OCI-LY3 (cell line): ENCODE results near the gene ZNF587B.
"Not testable (repeated sequence)": the region's sequence is repeated elsewhere in the genome, so short reads cannot be mapped to it uniquely, and the experiment has no call there.

Source experiments
- H2AFZ ChIP-seq: fragments of 200-600, 300-600 bp; shearing (Covaris generic); 2 replicates; pipeline ENCODE4 v1.6.0; 2014; ENCODE audit warnings: antibody characterized with exemption, low read depth, low read length
- H3K27ac ChIP-seq: fragments of 200-600, 300-600 bp; sonication (generic); 2 replicates; pipeline ENCODE4 v1.5.1; 2014; ENCODE audit warnings: mild to moderate bottlenecking, low read length, moderate library complexity, mixed read lengths
- H3K27me3 ChIP-seq: fragments of 200-600, 300-600 bp; sonication (generic); 2 replicates; pipeline ENCODE4 v1.6.1; 2014; ENCODE audit warnings: low read depth, low read length, mixed read lengths
- H3K36me3 ChIP-seq: fragments of 200-600, 300-600 bp; sonication (generic); replicated peaks from 2 replicates; pipeline ENCODE3; 2014; ENCODE audit warnings: low read depth, low read length, mixed read lengths
- H3K4me1 ChIP-seq: fragments of 300-600, 200-600 bp; sonication (generic); 2 replicates; pipeline ENCODE4 v1.6.1; 2014; ENCODE audit warnings: low read length, mixed read lengths
- H3K4me2 ChIP-seq: fragments of 200-600, 300-600 bp; sonication (generic); 2 replicates; pipeline ENCODE4 v1.6.1; 2014; ENCODE audit warnings: low read length, mixed read lengths
- H3K4me3 ChIP-seq: fragments of 300-600, 200-600 bp; sonication (generic); 2 replicates; pipeline ENCODE4 v1.5.1; 2014; ENCODE audit warnings: antibody characterized with exemption, mild to moderate bottlenecking, low read length, moderate library complexity
- H3K79me2 ChIP-seq: fragments of 300-600, 200-600 bp; shearing (Covaris generic); 2 replicates; pipeline ENCODE4 v1.6.1; 2014; ENCODE audit warnings: mild to moderate bottlenecking, low read length, mixed read lengths
- H3K9ac ChIP-seq: fragments of 300-600, 200-600 bp; shearing (Covaris generic); 2 replicates; pipeline ENCODE4 v1.6.0; 2014; ENCODE audit warnings: mild to moderate bottlenecking, low read length, moderate library complexity
- H3K9me3 ChIP-seq: fragments of 200-600, 300-600 bp; shearing (Covaris generic); 2 replicates; pipeline ENCODE4 v1.6.1; 2014; ENCODE audit warnings: low read length, mixed read lengths; ENCODE audit not compliant: insufficient read depth
- H4K20me1 ChIP-seq: fragments of 200-600, 300-600 bp; sonication (generic); 2 replicates; pipeline ENCODE4 v1.6.1; 2016; ENCODE audit warnings: low read length, mixed read lengths; ENCODE audit not compliant: insufficient read depth
- EZH2phosphoT487 ChIP-seq: fragments of 200-600 bp; shearing (Covaris generic); IDR thresholded peaks from 2 replicates; pipeline ENCODE4 v1.6.1; 2018; ENCODE audit warnings: antibody characterized with exemption, mixed run types, low read depth
- TF ChIP-seq, protein P1 (sequence below): fragments of 200-600, 300-600 bp; sonication (generic); IDR thresholded peaks from 2 replicates; pipeline ENCODE4 v1.5.1; 2014; ENCODE audit warnings: antibody characterized with exemption, low read length, low read depth

The ZNF587B gene

DNA sequence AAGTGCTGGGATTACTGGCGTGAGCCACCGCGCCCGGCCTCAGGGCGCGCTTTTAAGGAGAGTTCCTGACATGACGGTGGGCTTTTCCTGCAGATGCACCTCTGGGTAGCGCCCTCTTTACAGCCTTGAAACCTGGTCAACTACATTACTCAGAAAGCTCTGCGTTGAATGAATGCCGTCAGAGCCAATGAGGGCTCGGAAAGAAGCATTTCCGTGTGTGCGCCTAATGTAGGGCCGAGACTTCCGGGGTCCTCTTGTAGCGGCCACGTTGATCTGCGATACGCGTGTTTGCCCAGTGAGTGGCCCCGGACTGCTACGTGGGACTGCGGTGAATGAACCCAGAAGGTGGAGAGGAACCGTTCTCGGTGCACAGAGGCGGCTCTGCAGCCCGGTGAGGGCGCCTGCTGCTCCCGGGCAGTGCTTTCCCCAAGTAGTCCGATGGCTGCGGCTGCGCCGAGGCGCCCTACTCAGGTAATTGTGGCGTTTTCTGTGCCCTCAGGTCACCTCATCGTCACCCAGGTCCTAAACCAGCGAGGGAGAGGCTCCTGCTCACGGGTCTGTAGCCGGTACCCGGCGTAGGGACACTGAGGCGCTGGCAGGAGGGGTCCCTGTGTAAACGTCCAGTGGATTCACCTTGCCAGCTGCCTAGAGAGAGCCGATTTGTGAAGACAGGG, 10.5 kb upstream of the ZNF587B start:
- TF ChIP-seq EZH2phosphoT487 = no peak
- TF ChIP-seq, protein P1, sequence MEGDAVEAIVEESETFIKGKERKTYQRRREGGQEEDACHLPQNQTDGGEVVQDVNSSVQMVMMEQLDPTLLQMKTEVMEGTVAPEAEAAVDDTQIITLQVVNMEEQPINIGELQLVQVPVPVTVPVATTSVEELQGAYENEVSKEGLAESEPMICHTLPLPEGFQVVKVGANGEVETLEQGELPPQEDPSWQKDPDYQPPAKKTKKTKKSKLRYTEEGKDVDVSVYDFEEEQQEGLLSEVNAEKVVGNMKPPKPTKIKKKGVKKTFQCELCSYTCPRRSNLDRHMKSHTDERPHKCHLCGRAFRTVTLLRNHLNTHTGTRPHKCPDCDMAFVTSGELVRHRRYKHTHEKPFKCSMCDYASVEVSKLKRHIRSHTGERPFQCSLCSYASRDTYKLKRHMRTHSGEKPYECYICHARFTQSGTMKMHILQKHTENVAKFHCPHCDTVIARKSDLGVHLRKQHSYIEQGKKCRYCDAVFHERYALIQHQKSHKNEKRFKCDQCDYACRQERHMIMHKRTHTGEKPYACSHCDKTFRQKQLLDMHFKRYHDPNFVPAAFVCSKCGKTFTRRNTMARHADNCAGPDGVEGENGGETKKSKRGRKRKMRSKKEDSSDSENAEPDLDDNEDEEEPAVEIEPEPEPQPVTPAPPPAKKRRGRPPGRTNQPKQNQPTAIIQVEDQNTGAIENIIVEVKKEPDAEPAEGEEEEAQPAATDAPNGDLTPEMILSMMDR = peak; percentile 33
- H3K9me3 ChIP-seq = no peaks in the 10 kb centered on the region
- peak overlapping the region; percentile 89 for H3K9ac ChIP-seq
- peak overlapping the region; percentile 69 for H3K4me2 ChIP-seq
- H3K4me1 ChIP-seq = peaks cover 45% of the 10 kb centered on the region
- H3K27me3 ChIP-seq = no peaks in the 10 kb centered on the region
- no peak overlapping the region; the same call in 1 of the 2 replicates for H2AFZ ChIP-seq
- peak overlapping the region; percentile 73 for H3K27ac ChIP-seq
- H3K4me3 ChIP-seq = peak overlapping the region; percentile 78
- no peaks in the 10 kb centered on the region for H3K36me3 ChIP-seq
- peaks cover 66% of the 10 kb centered on the region for H3K79me2 ChIP-seq
- peaks cover 18% of the 10 kb centered on the region for H4K20me1 ChIP-seq

DNA sequence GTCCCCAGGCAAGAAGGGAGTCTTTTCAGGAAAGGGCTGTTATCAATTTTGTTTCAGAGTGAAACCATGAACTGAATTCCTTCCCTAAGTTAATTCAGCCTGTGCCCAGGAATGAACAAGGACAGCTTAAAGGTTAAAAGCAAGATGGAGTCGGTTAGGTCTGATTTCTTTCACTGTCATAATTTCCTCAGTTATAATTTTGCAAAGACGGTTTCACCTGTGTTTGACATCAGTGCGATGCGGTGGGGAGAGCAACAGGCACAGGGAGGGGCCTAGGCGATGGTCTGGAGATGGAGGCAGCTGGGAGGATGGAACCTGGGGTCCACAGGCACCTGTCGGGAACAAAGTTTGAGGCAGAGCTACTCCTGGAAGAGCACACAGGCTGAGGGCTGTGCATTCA, 9.5 kb upstream of the ZNF587B start:
- Histone ChIP-seq H3K36me3 (peaks cover 2% of the 10 kb centered on the region), H3K9me3 (no peaks in the 10 kb centered on the region), H4K20me1 (peaks cover 25% of the 10 kb centered on the region), H3K4me3 (peak overlapping the region; percentile 78), H3K79me2 (peaks cover 76% of the 10 kb centered on the region), H3K27ac (peak overlapping the region; percentile 73; the same call in 1 of the 2 replicates), H3K4me2 (peak overlapping the region; percentile 69), H3K27me3 (no peaks in the 10 kb centered on the region), H2AFZ (no peak overlapping the region), H3K4me1 (peaks cover 41% of the 10 kb centered on the region), H3K9ac (peak overlapping the region; percentile 89)
- TF ChIP-seq, protein P1 = no peak
- no peak for TF ChIP-seq EZH2phosphoT487

DNA sequence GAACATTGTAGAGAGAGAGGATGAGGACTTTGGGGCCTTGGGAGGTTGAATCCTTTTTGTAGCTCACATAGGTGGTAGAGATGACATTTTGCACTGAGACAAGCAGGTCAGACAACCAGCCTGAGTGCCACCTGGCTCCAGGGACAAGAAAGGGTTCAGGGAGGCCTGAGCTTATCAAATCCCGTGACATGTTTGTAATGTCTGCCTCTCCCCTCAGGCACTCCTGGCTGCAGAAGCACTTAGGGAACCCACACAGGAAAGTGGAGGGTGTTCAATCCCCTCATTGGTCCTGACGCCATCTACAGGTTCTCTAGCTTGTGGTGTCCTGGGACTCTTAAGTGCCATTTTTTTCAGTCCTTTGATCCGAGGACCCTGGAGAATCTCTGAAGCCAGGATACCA, 9.0 kb upstream of the ZNF587B start:
- H3K9me3 ChIP-seq, H3K27ac ChIP-seq, H3K27me3 ChIP-seq, H3K36me3 ChIP-seq, H2AFZ ChIP-seq, H3K9ac ChIP-seq: not testable (repeated sequence)
- Histone ChIP-seq H3K79me2 (peaks cover 81% of the 10 kb centered on the region), H3K4me1 (peaks cover 41% of the 10 kb centered on the region), H4K20me1 (peaks cover 30% of the 10 kb centered on the region), H3K4me3 (peak overlapping the region; percentile 78), H3K4me2 (peak overlapping the region; percentile 69)

DNA sequence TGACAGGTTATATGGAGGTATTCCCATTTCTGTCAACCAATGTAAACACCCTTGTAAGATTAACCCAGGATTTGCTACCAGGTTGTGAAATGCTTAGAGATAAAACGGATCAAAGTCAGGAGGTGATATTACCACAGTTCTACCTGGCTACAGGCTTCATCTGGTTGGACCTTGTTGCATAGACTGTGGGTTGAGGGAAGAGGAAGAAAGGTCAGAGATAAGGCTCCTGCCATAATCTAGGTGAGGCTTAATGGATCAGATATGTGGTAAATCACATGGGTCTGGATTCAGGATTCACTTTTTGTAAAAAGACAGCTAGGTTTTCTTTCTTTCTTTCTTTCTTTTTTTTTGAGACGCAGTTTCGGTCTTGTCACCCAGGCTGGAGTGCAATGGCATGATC, 8.6 kb upstream of the ZNF587B start:
- not testable (repeated sequence) for H3K9me3 ChIP-seq, H3K27me3 ChIP-seq, H3K4me3 ChIP-seq, H2AFZ ChIP-seq, H3K27ac ChIP-seq, H3K4me2 ChIP-seq, H3K9ac ChIP-seq, H3K36me3 ChIP-seq
- Histone ChIP-seq H4K20me1 (peaks cover 34% of the 10 kb centered on the region), H3K4me1 (peaks cover 41% of the 10 kb centered on the region), H3K79me2 (peaks cover 85% of the 10 kb centered on the region)

DNA sequence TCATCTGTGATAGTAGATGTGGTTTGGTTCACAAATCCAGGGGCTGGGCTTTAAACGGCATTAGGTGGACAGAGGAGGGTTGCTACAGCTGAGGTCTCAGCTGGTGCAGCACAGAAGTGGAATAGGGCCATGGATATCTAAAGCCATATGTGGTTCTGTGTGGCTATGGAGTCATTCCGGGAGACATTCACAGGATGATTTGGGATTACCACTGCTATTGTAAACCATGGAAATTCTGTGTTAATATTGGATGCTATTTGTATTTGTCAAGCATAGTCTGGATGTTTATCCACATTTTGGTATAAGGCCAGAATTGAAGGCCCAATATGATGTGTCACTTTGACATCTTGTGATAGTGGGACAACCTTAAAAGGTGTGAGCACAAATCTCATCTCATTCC, 6.9 kb upstream of the ZNF587B start:
- not testable (repeated sequence) for H3K36me3 ChIP-seq
- Histone ChIP-seq H3K4me2 (peak overlapping the region; percentile 16), H4K20me1 (peaks cover 38% of the 10 kb centered on the region)

DNA sequence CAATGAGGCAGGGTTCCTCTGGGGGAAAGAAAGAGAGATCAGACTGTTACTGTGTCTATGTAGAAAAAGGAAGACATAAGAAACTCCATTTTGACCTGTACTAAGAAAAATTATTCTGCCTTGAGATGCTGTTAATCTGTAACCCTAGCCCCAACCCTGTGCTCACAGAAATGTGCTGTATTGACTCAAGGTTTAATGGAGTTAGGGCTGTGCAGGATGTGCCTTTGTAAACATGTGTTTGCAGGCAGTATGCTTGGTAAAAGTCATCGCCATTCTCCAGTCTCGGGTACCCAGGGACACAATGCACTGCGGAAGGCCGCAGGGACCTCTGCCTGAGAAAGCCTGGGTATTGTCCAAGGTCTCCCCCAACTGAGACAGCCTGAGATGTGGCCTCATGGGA, 6.5 kb upstream of the ZNF587B start:
- H4K20me1 ChIP-seq = peaks cover 39% of the 10 kb centered on the region
- not testable (repeated sequence) for H3K9me3 ChIP-seq, H2AFZ ChIP-seq, H3K4me3 ChIP-seq, H3K9ac ChIP-seq, H3K36me3 ChIP-seq, H3K27me3 ChIP-seq
- H3K4me2 ChIP-seq = peak overlapping the region; percentile 16
- H3K27ac ChIP-seq = peak overlapping the region; percentile 35
- peaks cover 99% of the 10 kb centered on the region for H3K79me2 ChIP-seq
- peaks cover 37% of the 10 kb centered on the region for H3K4me1 ChIP-seq

More for the DNA sequence above, 6.9 kb upstream of the ZNF587B start:
- Histone ChIP-seq H3K4me1 (peaks cover 41% of the 10 kb centered on the region), H3K27ac (peak overlapping the region; percentile 35), H3K79me2 (peaks cover 99% of the 10 kb centered on the region)
- not testable (repeated sequence) for H3K4me3 ChIP-seq, H2AFZ ChIP-seq, H3K27me3 ChIP-seq, H3K9me3 ChIP-seq, H3K9ac ChIP-seq
